Subcutaneous adipose tissue (tissue), 4 donors: Measurements from ENCODE around the gene MT1X. TPM values are rescaled to one million over a fixed set of nuclear protein-coding genes. Genes with fewer than 3 reads are reported as not detected.

ENCODE experiments used
- CTCF ChIP-seq: fragments of 450-650 bp; IDR thresholded peaks from one replicate; pipeline ENCODE4 v1.5.1; 2016; ENCODE audit warnings: low read depth, mild to moderate bottlenecking, control low read depth, antibody characterized with exemption, moderate library complexity
- total RNA-seq, 4 donors: library from RNA; depleted of rRNA; stranded (reverse); fragments of >200 nt; gene quantifications; one replicate each; pipeline ENCODE4 v1.1.0, GENCODE V29; 2016

MT1X gene
- total RNA-seq, 4 donors from 2014 or later: 1,122 to 4,299 (median 2,004) TPM

GRCh38 chr16:56645838-56646237 lies 36.4 kb upstream of the MT1X start:
- no peak for TF ChIP-seq CTCF

GRCh38 chr16:56647641-56648431 lies 34.4 kb upstream of the MT1X start:
- no peak for TF ChIP-seq CTCF

GRCh38 chr16:56649271-56649670 lies 33.0 kb upstream of the MT1X start:
- TF ChIP-seq CTCF: no peak

GRCh38 chr16:56649820-56650219 lies 32.5 kb upstream of the MT1X start:
- TF ChIP-seq CTCF: no peak

- no peak for TF ChIP-seq CTCF
These were observed 30.7 kb upstream of the MT1X start, which contains the start of gene MT1B for GRCh38 chr16:56651586-56651985. Gene MT1B (plus strand): TSS chr16:56651886. CDS start chr16:56651954, 68 bp downstream.

- TF ChIP-seq CTCF: no peak
These were observed 29.7 kb upstream of the MT1X start for GRCh38 chr16:56652600-56652999.

- no peak for TF ChIP-seq CTCF
These were observed 29.1 kb upstream of the MT1X start for GRCh38 chr16:56653218-56653617.
